DOHH2 (cell line): ENCODE measurements around the gene LBH.

Experiments used
- H3F3A ChIP-seq: fragments of 200-600 bp; sonication (generic), shearing (Covaris generic); 2 replicates; pipeline ENCODE4 v1.6.0; 2016; ENCODE audit warnings: antibody characterized with exemption, mild to moderate bottlenecking; ENCODE audit not compliant: control insufficient read depth, insufficient read depth
- H3K27ac ChIP-seq: fragments of 200-600 bp; sonication (generic); 2 replicates; pipeline ENCODE4 v1.5.1; 2014; ENCODE audit warnings: low read depth, mild to moderate bottlenecking, low read length, moderate library complexity
- H3K27me3 ChIP-seq: fragments of 200-600 bp; sonication (generic); 2 replicates; pipeline ENCODE4 v1.6.1; 2014; ENCODE audit warnings: mild to moderate bottlenecking, low read length, mixed read lengths; ENCODE audit not compliant: control insufficient read depth
- H3K36me3 ChIP-seq: fragments of 200-600 bp; sonication (generic); 2 replicates; pipeline ENCODE4 v1.6.1; 2014; ENCODE audit warnings: mild to moderate bottlenecking, low read length, moderate library complexity, mixed read lengths; ENCODE audit not compliant: control insufficient read depth
- H3K4me1 ChIP-seq: fragments of 200-600 bp; sonication (generic); 2 replicates; pipeline ENCODE4 v1.6.1; 2014; ENCODE audit warnings: mild to moderate bottlenecking, low read length, mixed read lengths; ENCODE audit not compliant: control insufficient read depth
- H3K4me2 ChIP-seq: fragments of 200-600 bp; sonication (generic); 2 replicates; pipeline ENCODE4 v1.6.0; 2014; ENCODE audit warnings: mild to moderate bottlenecking, low read length, moderate library complexity
- H3K4me3 ChIP-seq: fragments of 200-600 bp; sonication (generic); 2 replicates; pipeline ENCODE4 v1.5.1; 2014; ENCODE audit warnings: mild to moderate bottlenecking, low read length, mixed read lengths
- H3K79me2 ChIP-seq: fragments of 200-600 bp; sonication (generic); 2 replicates; pipeline ENCODE4 v1.6.1; 2014; ENCODE audit warnings: mild to moderate bottlenecking, low read length, mixed read lengths; ENCODE audit not compliant: control insufficient read depth
- H3K9me2 ChIP-seq: fragments of 200-600 bp; sonication (generic); replicated peaks from 2 replicates; pipeline ENCODE4 v1.6.1; 2014; ENCODE audit warnings: mild to moderate bottlenecking, low read length, mixed read lengths; ENCODE audit not compliant: control insufficient read depth
- H3K9me3 ChIP-seq: fragments of 200-600 bp; sonication (generic); 2 replicates; pipeline ENCODE4 v1.6.1; 2014; ENCODE audit warnings: antibody characterized with exemption, low read length, mixed read lengths; ENCODE audit not compliant: control insufficient read depth, insufficient read depth
- H4K20me1 ChIP-seq: fragments of 200-600 bp; sonication (generic); 2 replicates; pipeline ENCODE4 v1.6.0; 2014; ENCODE audit warnings: low read depth, mild to moderate bottlenecking, antibody characterized with exemption, low read length, moderate library complexity; ENCODE audit not compliant: control insufficient read depth, insufficient read depth
- CTCF ChIP-seq: fragments of 200-600 bp; sonication (generic); IDR thresholded peaks from one replicate; pipeline ENCODE4 v1.5.1; 2014; ENCODE audit warnings: antibody characterized with exemption, mild to moderate bottlenecking, low read depth, low read length; ENCODE audit not compliant: poor library complexity, severe bottlenecking
- EZH2phosphoT487 ChIP-seq: fragments of 200-600 bp; sonication (generic); IDR thresholded peaks from 2 replicates; pipeline ENCODE4 v1.6.1; 2017; ENCODE audit warnings: borderline replicate concordance, mild to moderate bottlenecking, antibody characterized with exemption, low read length, moderate library complexity, mixed read lengths

Gene LBH

GRCh38 chr2:30239308-30239985 is 8.1 kb downstream of the LBH start:
- peak; percentile 92 for TF ChIP-seq CTCF
- no peak for TF ChIP-seq EZH2phosphoT487
- no peak overlapping the region for H3K4me3 ChIP-seq
- peaks cover 2% of the 10 kb centered on the region; the same call in 1 of the 2 replicates for H3K27me3 ChIP-seq
- no peaks in the 10 kb centered on the region for H3F3A ChIP-seq
- no peak overlapping the region for H3K4me2 ChIP-seq
- no peak overlapping the region for H3K27ac ChIP-seq
- H3K79me2 ChIP-seq: no peaks in the 10 kb centered on the region
- no peaks in the 10 kb centered on the region for H3K9me2 ChIP-seq
- H4K20me1 ChIP-seq: no peaks in the 10 kb centered on the region
- peaks cover 10% of the 10 kb centered on the region for H3K4me1 ChIP-seq
- H3K36me3 ChIP-seq: peaks cover 9% of the 10 kb centered on the region
- H3K9me3 ChIP-seq: no peaks in the 10 kb centered on the region

- no peaks in the 10 kb centered on the region for H3K79me2 ChIP-seq
- H3K9me2 ChIP-seq: no peaks in the 10 kb centered on the region
- no peaks in the 10 kb centered on the region for H4K20me1 ChIP-seq
- no peaks in the 10 kb centered on the region for H3F3A ChIP-seq
- peaks cover 9% of the 10 kb centered on the region; the same call in 1 of the 2 replicates for H3K36me3 ChIP-seq
- no peak overlapping the region for H3K4me2 ChIP-seq
- no peaks in the 10 kb centered on the region for H3K27me3 ChIP-seq
- H3K27ac ChIP-seq: no peak overlapping the region
- H3K4me1 ChIP-seq: peaks cover 8% of the 10 kb centered on the region
- TF ChIP-seq EZH2phosphoT487 (no peak), CTCF (no peak)
- H3K4me3 ChIP-seq: no peak overlapping the region
- no peaks in the 10 kb centered on the region for H3K9me3 ChIP-seq
These were observed 8.8 kb downstream of the LBH start for GRCh38 chr2:30239986-30240752.

- Histone ChIP-seq H3K27me3 (no peaks in the 10 kb centered on the region), H3K4me3 (no peak overlapping the region), H3F3A (no peaks in the 10 kb centered on the region), H3K9me2 (no peaks in the 10 kb centered on the region), H3K4me1 (peaks cover 8% of the 10 kb centered on the region), H3K79me2 (no peaks in the 10 kb centered on the region), H3K36me3 (peaks cover 7% of the 10 kb centered on the region; the same call in 1 of the 2 replicates), H3K27ac (no peak overlapping the region), H3K9me3 (no peaks in the 10 kb centered on the region), H3K4me2 (no peak overlapping the region), H4K20me1 (no peaks in the 10 kb centered on the region)
- TF ChIP-seq CTCF: no peak
- TF ChIP-seq EZH2phosphoT487: no peak
These were observed 11.9 kb downstream of the LBH start for GRCh38 chr2:30243231-30243630.
